Calu3 (cell line): ENCODE results near the gene CES4A. TPM values are rescaled to one million over a fixed set of nuclear protein-coding genes. Genes with fewer than 3 reads are reported as not detected.

Experiments
- BruUV-seq: library from RNA; stranded (reverse); fragments of 400-500 nt; replicated peaks from 2 replicates; lab custom pipeline; 2021; lab: Mats Ljungman, UMichigan
- CTCF ChIA-PET: fragments of 300-600 bp; sonication (Branson Sonifier 250); formaldehyde crosslinking; loops from one replicate; lab custom pipeline; 2022; ENCODE audit warnings: antibody characterized with exemption; lab: Charles Lee
- DNase-seq: peaks from one replicate; pipeline ENCODE4 v3.0.0; 2022
- H3K27ac Mint-ChIP-seq: one replicate; pipeline ENCODE4 v1.8.0; 2022; ENCODE audit warnings: mixed read lengths; ENCODE audit not compliant: unreplicated experiment
- H3K27me3 Mint-ChIP-seq: one replicate; pipeline ENCODE4 v1.8.0; 2022; ENCODE audit warnings: mixed read lengths; ENCODE audit not compliant: unreplicated experiment
- H3K36me3 Mint-ChIP-seq: one replicate; pipeline ENCODE4 v1.8.0; 2022; ENCODE audit warnings: mild to moderate bottlenecking, moderate library complexity, mixed read lengths; ENCODE audit not compliant: insufficient read depth, unreplicated experiment
- H3K4me1 Mint-ChIP-seq: one replicate; pipeline ENCODE4 v1.8.0; 2022; ENCODE audit warnings: mild to moderate bottlenecking, low read depth, mixed read lengths; ENCODE audit not compliant: unreplicated experiment
- H3K4me3 Mint-ChIP-seq: one replicate; pipeline ENCODE4 v1.8.0; 2022; ENCODE audit warnings: mild to moderate bottlenecking, low read depth, moderate library complexity, mixed read lengths; ENCODE audit not compliant: unreplicated experiment
- H3K9me3 Mint-ChIP-seq: one replicate; pipeline ENCODE4 v1.8.0; 2022; ENCODE audit warnings: low read depth, mixed read lengths; ENCODE audit not compliant: unreplicated experiment
- intact Hi-C: fragments of 100-400 bp; cut with micrococcal nuclease; formaldehyde crosslinking; loops from one replicate; pipeline ENCODE4 v1.10.0; 2022; ENCODE audit not compliant: unreplicated experiment
- total RNA-seq: library from RNA; stranded (reverse); gene quantifications from 2 replicates; pipeline ENCODE4 v1.2.3, GENCODE V29; 2022
- TF ChIP-seq, protein P1 (sequence below): fragments of 200-600 bp; IDR thresholded peaks from one replicate; pipeline ENCODE4 v1.8.0; 2022; ENCODE audit warnings: antibody characterized with exemption; ENCODE audit not compliant: unreplicated experiment

Gene CES4A
- total RNA-seq, 1 experiment from 2014 or later, result not detected

DNA sequence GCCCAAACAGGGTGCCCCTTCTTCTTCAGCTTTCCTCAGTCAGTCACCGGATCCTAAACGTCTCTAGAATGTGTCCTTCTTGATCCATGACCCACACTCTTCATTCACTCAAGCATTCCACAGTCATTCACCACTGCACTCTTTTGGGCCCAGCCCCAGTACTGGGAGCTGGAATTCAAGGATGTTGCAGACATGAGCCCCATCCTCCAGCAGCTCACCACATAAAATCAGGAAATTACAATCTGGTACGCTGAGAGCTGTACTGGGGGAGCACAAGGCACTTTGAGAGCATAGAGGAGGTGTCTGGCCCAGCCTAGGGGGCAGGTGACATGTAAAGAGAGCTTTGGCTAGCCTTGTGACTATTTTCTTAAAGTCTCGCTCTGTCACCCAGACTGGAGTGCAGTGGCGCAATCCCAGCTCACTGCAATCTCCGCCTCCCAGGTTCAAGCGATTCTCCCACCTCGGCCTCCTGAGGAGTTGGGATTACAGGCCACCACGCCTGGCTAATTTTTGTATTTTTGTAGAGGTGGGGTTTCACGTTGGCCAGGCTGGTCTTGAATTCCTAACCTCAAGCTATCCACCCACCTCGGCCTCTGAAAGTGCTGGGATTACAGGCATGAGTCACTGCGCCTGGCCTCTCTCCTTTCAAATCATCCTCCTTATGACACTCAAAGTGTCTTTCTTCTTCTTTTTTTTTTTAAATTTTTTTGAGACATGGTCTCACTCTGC is 18.7 kb downstream of the CES4A start:
- Mint-ChIP-seq H3K4me1 (no peaks in the 10 kb centered on the region), H3K27ac (no peak overlapping the region), H3K4me3 (no peak overlapping the region), H3K9me3 (no peaks in the 10 kb centered on the region), H3K36me3 (no peaks in the 10 kb centered on the region), H3K27me3 (peaks cover 88% of the 10 kb centered on the region)
- TF ChIP-seq, protein P1, sequence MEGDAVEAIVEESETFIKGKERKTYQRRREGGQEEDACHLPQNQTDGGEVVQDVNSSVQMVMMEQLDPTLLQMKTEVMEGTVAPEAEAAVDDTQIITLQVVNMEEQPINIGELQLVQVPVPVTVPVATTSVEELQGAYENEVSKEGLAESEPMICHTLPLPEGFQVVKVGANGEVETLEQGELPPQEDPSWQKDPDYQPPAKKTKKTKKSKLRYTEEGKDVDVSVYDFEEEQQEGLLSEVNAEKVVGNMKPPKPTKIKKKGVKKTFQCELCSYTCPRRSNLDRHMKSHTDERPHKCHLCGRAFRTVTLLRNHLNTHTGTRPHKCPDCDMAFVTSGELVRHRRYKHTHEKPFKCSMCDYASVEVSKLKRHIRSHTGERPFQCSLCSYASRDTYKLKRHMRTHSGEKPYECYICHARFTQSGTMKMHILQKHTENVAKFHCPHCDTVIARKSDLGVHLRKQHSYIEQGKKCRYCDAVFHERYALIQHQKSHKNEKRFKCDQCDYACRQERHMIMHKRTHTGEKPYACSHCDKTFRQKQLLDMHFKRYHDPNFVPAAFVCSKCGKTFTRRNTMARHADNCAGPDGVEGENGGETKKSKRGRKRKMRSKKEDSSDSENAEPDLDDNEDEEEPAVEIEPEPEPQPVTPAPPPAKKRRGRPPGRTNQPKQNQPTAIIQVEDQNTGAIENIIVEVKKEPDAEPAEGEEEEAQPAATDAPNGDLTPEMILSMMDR, result no peak
- intact Hi-C loops, result no loop called here
- no TSS peak for BruUV-seq
- no peak for DNase-seq
- CTCF ChIA-PET, result no interaction called here

DNA sequence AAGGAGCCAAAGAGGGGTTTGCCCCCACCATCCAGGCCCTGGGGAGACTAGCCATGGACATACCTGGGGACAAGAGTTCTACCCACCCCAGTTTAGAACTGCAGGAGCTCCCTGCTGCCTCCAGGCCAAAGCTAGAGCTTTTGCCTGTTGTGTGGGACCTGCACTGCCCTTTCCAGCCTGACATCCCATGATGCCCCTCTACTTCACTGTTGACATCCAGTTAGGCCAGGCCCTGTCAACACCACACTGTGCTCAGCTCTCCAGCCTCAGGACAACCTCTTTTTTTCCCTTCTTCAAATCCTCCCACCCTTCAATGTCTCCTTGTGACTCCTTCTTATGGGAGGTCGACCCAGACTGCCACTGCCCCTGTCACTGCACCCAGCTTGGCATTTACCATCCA is 20.8 kb downstream of the CES4A start:
- peaks cover 86% of the 10 kb centered on the region for H3K27me3 Mint-ChIP-seq
- no peak for DNase-seq
- no peak overlapping the region for H3K27ac Mint-ChIP-seq
- TF ChIP-seq, protein P1, result no peak
- H3K4me1 Mint-ChIP-seq, result no peaks in the 10 kb centered on the region
- no peaks in the 10 kb centered on the region for H3K9me3 Mint-ChIP-seq
- no TSS peak for BruUV-seq
- H3K4me3 Mint-ChIP-seq, result no peak overlapping the region
- intact Hi-C loops, result no loop called here
- CTCF ChIA-PET, result no interaction called here
- H3K36me3 Mint-ChIP-seq, result no peaks in the 10 kb centered on the region

DNA sequence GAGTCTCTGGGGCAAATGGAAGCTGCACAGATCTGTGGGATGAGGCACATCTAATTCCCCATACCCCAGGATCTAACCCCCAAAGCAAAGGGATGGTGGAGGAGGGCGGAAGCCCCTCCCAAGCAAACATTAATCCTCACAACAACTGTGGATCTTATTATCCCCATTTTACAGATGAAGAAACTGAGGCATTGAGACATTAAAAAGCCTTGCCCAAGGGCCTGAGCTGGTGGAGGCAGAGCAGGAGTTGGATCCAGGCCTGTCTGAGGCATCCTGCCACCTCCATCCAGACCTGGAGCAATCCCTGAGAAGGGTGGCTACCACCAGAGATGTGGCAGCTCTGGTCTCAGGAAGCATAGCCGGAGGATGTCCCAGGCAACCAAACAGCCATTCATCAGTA is 22.9 kb downstream of the CES4A start:
- no TSS peak for BruUV-seq
- CTCF ChIA-PET, result interaction anchor here (0.6 kb wide), 1 partner anchor 328 kb away, joined by 3 read pairs; no protein-coding TSS in a partner anchor
- H3K4me3 Mint-ChIP-seq, result no peak overlapping the region
- DNase-seq, result no peak
- no peak overlapping the region for H3K27ac Mint-ChIP-seq
- H3K36me3 Mint-ChIP-seq, result peaks cover 5% of the 10 kb centered on the region
- TF ChIP-seq, protein P1, result no peak
- peaks cover 86% of the 10 kb centered on the region for H3K27me3 Mint-ChIP-seq
- no peaks in the 10 kb centered on the region for H3K9me3 Mint-ChIP-seq
- intact Hi-C loops, result loop anchor here (10.0 kb wide), 1 partner anchor 144 kb away; the partner anchor contains the start of genes B3GNT9, FBXL8 and TRADD
- peaks cover 9% of the 10 kb centered on the region for H3K4me1 Mint-ChIP-seq

DNA sequence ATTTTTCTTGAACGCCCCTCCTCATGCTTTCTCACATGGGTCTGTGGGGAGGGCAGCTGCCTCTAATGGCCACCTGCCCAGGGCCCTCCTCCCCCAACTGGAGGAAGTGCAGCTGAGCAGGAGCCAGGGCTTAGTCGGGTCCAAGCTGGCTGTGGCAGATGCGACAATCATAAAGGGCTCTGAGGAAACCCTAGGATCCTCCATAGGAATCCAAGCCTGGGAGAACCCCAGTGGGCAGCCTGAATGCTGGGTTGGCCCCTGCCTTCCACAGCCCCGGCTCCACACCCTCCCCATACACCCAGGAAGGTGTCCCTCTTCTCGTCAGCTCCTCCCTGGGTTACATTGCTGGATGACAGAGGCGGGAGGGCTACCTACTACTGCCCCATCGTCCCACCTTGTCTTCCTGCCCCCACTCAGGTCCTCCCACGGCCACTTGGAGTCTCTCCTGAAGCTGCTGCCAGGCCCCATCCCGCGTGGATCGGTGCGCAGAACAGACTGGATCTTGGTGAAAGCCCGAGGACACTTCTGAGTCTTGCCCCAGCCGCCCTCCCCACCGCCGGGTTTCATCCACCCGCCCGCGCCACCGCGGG is 24.9 kb downstream of the CES4A start:
- no peak for DNase-seq
- H3K9me3 Mint-ChIP-seq, result no peaks in the 10 kb centered on the region
- CTCF ChIA-PET, result interaction anchor here (0.6 to 1.3 kb wide), 6 partner anchors 9 to 142 kb away, joined by 3 to 5 read pairs (median 3); no protein-coding TSS in a partner anchor
- H3K4me1 Mint-ChIP-seq, result peaks cover 9% of the 10 kb centered on the region
- peak overlapping the region; percentile 63 for H3K4me3 Mint-ChIP-seq
- peaks cover 65% of the 10 kb centered on the region for H3K27me3 Mint-ChIP-seq
- H3K27ac Mint-ChIP-seq, result no peak overlapping the region
- BruUV-seq, result no TSS peak
- TF ChIP-seq, protein P1, result no peak
- peaks cover 5% of the 10 kb centered on the region for H3K36me3 Mint-ChIP-seq
- intact Hi-C loops, result loop anchor here (10.0 kb wide), 1 partner anchor 141 kb away; the partner anchor contains the start of genes B3GNT9, FBXL8 and TRADD
